HG03378 (cell line): ENCODE data around the gene MSI2.

Experiments used
- ATAC-seq: cut with Tn5 transposase; IDR thresholded peaks from one replicate; pipeline ENCODE4 v1.9.1; 2021; ENCODE audit warnings: mild to moderate bottlenecking, moderate library complexity; ENCODE audit not compliant: unreplicated experiment

MSI2 gene

DNA sequence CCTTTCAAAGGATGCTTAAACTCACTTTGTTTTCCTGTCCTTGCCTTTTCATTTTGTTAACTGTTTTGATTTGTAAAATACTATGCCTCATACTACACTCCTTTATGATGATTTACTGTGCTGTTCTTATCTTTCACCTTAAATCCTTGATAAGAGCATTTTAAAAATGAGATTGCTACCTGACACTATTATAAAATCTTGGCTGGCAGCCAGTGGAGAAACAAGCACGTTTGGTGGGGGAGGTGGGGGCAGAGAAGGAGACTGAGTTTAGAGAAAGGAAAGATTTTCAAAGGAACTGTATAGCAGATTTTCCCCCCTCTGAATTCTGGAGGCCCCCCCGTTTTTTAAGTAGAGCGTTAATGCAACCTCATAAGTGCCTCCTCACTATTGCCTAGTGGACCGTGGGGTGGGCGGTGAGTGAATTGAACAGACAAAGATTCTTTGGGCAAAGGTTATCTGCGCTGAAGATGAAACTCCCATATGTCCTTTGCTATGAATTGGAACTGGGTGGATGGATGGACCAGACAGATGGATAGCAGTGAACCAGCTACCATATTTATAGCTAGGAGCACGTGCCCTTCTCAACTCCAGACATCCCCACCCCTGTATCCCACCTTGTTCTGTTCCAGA is 288.6 kb downstream of the MSI2 start:
- ATAC-seq = no peak

DNA sequence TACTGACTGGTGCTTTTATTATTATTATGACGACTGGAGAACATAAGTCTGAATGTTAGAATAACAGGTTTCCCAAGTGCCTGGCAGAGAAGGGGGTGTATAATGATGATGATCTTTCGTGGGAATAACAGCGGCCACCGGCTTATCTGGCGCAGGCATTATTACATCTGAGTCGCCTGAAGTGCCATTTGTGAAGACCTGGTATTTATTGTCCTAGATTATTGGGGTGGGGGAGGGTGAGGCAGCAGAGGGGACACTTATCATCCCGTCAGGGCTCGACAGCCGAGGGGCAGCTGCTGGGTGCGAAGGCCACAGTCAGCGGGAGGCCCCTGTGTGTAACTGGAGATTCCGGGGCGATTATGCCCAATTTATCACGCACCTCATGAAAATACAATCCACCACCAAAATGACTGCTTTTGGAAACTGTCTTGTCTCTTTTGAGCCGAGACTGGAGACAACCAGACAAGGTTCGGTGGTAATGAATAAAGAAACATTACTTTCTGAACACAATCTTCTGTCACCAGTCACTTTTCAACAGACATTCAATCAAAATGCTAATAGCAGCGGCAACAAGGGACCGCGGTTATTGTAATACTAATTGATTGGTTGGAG is 289.5 kb downstream of the MSI2 start:
- ATAC-seq = no peak

DNA sequence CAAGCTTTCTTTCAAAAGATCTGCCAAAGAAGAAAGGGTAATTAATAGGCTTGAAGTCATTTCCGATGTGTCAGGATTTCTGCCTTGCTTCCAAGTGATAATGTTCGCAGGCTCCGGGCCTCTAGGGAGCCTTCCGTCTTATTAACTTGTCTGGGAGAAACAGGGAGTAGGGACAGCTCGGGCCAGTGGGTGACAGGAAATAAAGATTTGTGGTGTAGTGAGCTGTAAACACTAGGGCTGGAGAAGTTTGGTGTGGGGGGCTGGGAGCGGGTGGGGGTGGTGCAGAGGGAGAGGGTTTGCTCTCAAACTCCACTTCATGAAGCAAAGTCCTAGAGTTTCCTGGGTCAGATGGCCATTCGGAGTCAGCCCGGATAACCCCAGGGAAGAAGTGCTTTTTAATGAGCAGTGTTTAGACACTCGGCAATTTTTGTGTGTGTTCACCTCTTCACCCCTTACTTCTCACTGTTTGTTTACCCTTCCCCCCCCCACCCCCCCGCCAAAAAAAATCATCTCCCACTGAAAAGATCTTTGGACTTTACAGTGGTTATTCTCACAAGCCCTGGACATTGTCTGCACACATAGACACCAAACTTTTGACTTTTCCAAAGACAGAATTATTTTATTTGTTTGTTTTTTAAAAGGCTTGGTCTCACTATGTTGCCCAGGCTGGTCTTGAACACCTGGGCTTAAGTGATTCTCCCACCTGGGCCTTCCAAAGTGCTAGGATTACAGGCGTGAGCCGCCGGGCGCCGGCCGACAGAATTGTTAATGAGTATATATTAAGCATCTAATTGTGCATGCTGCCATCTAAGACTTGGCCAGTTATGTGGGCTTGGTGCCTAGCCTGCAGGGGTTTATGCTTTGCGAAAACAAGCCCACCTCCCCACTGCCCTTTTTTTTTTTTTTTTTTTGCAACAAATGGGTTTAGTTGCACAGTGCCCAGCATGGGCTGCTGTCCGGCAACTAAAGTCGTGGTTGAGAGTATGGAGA is 292.4 kb downstream of the MSI2 start:
- ATAC-seq = no peak

DNA sequence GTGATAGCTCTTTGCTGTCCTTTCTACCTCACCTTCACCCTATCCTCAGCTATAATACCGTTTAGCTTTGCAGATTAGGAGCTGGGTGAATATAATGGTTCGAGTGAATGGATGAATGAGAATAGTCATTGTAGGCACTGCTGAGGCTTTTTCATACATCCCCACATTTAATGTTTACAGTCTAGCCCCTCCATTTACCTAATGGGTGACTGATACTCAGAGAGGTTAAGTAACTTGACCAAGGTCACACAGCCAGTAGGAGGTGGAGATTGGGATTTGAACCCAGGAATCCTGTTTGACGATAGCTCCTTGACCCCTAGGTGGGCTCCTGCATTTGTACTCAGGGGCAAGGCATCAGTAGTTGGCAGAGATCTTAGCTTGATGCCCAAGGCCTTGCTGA is 293.1 kb downstream of the MSI2 start:
- no peak for ATAC-seq

DNA sequence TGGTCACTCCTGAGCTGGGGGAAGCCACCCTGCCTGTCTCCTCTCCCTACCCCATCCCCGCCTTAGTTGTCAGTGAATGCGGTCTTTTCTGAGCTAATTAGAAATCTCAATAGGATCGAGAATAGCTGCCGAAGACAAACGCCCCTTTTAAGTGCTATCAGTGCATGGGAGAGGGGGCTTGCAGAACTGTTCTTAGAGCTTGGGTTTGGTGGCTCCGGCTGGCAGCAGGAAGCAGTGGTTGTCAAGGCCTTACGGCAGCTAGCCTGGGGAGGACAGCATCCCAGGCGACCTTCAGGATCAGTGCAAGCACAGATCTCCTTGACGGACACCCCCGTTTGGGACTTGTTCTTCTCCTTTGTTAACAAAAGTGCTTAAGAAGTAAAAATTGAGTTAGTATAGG is 293.7 kb downstream of the MSI2 start:
- no peak for ATAC-seq

DNA sequence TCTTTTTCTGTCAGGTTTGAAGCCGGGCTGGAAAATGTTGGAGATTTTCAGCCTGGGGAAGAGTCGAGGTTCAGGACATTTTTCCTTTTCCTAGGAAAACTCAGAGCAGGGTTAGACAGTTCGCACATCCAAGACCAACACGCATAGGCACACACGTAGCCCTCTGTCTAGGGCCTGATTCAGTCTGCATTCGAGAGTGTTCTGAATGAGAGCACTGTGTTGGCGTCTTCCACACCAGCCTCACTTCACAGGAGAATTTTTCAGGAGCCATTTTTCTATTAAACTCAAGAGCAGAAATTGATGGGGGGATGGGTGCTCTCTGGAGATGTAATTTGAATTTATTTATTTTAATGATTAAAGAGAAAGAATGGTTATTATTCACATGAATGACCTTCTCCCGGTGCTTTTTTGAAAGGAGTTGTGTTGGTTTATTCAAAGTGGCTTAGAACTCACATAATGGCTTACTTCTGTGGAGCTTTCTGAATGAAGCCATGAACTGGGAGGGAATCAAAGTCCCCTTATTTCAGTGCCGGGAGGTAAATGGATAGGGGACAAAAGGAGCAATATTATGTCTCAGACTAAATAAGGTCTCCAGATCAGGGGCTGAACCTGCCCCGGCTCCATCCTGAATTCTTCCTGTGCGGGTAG is 294.5 kb downstream of the MSI2 start:
- ATAC-seq = no peak

DNA sequence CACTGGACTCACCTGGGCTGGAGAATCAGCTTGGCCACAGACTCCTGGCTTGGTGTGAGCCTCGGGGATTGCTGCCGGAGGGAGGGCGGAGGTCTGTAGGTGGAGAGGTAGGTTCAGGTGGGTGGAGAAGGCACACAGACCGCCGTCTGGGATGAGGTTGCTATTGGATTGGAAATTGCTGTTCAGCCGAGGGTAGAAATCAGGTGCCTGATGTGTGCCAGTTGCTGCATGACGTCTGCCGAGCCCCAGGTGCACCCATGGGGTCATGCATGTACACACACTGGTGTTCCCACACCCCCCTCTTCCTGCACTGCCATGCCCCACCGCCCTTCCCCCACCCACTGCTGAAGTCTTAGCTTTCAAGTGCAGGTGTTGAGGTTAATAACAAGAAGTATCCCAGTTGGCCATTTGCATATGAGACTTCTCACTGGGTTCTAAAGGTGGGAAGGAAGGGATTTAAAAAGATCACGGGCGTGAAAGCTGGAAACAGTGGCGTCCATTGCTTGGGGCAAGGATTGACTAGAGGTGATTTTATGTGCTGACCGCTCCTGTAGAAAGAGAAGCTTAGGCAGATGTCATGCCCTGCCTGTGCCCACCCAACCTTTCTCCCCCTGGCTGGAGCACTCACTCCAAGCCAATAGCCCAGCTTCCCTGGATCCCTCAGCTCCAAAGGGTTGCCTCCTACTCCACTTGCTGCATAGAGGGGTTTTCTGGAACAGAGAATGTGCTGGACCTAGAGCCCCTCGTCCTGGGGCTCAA is 295.2 kb downstream of the MSI2 start:
- ATAC-seq = no peak

DNA sequence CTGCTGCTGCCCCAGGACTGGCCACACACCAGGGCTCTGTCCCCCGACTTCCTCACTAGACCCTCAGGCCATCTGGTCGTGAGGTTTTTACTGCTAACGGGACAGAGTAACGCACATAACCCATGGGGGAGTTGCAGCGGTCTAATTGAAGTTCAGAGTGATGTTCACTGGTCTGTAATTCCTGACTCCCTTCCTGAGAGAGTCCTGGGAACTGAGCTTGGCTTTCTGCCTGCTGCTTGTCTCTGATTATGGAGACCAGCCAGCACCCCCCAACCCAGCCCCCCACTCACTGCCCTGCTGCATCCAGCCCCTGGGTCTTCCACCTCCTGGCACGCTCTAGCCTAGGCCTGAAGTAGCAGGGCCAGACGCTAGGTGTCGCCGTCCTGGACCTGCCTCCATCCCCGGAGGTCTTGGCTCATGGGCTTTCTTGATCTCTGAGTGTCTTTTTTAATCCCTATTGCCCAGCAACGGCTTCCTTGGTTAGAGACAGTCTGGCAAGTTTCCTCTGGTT is 295.8 kb downstream of the MSI2 start:
- no peak for ATAC-seq

DNA sequence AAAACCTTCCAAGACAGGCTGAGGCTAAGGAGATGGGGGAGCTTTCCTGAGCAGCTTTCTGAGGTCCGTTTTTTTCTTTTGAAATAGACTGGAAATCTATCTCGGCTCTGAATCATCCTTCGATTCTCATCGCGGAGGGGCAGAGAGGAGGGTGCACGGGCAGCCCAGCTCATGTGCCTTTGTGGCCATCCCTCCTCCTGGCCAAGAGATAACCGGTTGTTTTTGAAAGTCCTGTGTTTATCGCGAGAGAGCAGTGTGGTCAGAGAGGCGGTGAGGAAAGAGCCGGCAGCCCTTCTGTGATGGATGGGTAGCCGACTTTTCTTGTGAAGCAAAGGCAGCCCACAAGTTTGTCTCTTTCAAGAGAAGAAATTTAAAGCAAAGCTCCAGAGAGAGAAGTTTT is 297.2 kb downstream of the MSI2 start:
- ATAC-seq = no peak

DNA sequence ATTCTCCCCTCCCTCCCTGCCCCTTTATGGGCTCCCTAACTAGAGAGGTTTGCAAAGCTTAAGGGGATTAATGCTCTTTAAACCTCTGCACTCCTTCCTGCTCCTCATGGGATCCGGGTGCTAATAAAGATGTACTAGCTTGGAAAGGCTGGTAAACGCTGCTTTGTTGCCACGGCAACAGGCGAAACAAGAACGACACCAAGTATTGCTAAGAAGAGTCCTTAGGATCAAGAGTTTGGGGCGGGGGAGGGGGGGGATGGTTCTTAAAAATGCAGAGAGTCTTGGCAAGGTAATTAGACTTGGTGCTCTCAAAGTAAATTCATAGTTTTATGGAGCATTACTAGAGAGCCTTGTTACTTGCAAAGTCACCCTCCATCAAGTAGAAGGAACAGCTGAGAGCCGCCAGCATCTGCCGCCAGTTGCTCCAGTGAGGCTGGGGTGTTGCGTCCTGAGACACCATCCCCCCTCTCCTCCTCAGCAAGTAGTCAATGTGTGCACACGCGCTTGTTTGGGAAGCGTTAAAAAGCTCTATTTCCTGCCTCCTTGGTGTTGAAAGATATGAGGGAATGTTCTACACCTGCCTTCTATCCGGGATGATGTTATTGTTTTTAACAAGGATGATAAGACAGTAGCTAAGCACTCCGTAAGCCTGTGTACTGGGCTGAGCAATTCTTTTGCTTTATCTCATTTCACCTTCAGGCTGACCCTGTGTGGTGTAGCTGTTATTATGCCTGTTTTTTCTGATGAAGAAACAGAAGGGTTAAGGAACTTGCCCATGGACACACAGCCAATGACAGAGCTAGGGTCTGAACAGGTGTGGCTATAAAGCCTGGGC is 297.9 kb downstream of the MSI2 start:
- ATAC-seq = no peak

DNA sequence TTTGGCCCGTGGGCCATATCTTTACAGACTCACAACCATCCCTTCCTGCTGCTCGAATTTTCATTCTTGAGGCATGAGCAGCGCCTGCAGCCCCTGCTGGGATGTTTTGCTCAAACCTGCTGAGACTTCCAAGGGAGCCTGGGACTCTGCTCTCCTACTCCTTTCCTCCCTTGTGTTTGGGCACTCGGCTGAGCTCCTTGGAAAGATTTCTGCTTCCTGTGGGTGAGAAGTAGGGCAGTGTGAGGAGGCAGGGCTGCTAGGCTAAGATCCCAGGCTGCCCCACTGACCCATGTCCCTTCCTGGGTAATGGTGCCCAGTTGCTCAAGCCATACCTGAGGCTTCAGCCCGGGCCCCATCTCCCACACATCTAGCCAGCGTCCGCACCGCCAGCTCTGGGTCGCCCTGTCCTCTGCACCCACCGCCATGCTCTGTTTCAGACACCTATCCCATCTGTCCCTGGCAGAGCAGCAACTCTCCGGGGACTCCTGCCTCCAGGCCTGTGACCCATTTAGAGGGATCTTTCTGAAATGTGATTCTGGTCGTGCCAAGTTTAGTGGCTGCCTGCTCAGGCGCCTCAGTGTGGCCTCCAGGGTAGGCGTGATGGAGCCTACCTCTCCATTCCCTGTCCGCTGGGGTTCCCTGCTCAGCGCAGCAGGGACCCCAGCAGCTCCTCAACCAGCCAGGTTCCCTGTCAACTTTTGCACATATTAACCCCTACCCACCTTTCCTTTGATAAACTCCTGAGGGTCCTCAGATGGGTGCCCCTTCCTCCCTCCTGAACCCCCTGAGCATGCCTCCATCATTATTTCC is 298.7 kb downstream of the MSI2 start:
- ATAC-seq = no peak

DNA sequence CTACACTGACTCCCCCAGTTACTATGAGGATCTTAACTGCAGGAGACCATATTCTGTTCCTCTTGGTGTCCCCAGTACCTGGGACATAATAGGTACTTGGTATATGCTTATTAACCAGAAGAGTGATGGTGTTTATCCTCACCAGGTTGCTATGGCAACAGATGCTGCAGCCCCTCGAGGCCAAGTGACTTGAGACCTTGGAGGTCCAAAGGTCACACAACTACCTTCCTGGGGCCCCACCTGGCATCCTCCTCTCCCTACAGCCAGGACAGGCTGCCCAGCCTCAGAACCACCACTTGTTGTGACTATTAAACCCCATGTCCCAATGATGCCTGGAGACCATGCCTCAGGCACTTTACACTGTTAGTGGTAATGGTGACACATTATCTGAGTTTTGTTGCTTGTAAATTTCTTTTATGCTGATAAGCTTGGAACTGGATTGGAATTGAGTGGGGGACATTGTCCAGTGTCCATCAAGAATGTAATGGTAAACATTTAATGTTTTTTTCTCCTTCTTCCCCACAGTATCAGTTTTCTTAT is 299.4 kb downstream of the MSI2 start:
- no peak for ATAC-seq

DNA sequence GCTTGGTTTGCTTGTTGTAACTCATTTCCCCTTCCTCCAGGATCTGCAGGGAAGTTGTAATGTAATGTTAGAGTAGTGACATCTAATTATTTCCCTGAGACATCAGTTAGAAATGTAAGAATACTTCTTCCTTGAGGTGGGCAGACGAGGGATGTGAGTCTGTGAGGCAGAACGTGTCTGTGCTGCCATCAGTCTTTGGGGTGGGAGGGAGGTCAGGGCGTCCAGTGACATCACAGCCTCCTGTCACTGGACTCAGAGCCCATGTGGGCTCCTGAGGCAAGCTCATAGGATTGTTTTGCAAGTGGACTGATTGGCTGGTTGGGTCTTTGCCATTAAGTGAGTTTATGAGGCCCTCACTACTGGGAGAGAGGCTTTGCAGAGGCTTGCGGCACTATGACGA is 300.0 kb downstream of the MSI2 start:
- no peak for ATAC-seq

DNA sequence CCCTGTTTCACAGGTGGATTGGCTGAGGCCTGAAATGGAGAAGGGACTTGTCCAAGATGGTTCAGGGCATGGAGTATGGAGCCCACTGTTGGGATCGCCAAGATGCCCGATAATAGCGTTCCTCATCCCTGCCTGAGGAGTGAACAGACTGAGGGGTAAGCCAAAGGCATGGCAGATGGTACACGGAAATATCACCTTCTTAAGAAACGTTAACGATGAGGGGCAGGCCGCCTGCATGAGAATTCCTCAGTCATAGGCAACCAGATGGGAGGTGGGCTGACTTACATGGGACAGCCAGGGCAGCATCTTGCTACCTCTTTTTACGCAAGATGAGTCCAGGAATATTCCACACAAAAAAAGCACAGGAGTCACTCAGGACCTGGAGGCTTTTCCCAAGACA is 300.7 kb downstream of the MSI2 start:
- no peak for ATAC-seq

DNA sequence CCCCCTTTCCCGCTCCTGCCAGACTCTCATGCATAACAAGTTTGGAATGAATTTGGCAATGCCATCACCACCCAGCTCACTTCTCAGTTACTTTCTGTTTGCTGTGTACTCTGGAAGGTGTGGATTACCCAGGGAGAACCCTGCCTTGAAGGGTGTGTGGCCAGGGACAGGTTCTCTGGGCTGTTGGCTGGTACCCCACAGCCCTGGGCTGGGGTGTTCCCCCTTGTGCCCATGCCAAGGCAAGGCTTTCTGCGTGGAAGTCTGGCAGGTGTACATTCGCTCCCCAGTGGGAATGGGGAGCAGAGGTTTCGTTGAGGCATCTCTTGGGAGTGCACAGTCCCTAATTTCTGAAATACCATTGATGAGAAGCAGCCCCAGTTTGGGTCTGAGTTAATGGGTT is 301.1 kb downstream of the MSI2 start:
- ATAC-seq = no peak

DNA sequence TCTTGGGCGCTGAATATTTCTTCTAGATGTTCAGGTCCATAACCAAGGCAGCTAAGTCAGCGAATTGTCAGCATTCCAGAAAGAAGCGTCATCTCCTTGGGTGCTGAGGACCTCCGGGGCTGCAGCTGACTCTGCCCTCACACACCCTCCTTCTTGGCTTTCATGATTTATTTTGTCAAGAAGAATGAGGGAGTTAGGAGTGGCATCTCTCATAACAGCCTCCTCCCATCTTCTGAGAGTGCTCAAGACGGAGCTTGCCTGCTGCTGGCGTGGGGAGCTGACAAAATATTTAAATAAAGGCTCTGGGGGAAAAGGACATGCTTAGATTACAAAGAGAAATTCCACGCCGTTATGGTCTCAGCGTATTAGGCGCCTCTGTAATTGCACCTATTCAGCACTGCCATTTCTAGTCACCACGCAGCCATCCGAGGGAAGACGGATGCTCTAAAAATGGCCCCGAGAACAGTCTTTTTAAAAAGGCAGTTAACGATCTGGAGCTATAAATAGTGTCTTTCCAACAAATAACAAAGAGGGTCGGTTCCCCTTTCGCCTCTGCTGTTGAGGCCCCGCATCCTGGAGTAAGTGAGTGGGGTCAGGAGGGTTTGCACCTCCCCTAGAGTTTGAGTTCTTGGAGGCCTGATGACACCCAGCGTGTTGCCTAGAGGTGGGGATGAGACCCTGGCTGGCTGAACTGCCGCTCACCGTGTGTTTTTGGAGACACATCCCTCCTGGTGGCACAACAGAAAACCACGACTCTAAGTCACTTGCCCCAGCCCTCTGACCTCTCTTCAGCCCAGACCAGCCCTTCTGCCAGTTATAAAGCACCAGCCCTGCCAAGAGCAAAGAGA is 301.7 kb downstream of the MSI2 start:
- no peak for ATAC-seq

DNA sequence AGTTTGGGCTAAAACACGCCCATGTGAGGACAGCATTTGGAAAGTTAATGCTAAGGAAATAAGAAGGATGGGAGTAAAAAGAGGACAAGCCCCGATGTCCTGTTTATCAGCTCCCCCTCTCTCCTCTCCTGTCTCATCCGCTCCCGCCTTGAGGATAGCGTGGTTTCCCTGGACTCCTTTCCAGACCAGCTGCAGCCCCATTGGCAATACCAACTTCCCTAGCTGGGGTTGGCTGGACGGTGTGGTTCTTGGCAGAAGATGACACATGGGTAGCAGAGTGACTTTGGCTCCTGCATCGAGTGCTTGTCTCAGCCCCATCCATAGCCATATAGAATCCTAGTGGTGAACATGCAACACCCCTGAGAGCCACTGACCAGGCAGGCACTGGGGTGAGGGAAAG is 302.9 kb downstream of the MSI2 start:
- no peak for ATAC-seq
